HG02852 (cell line): ENCODE measurements around the gene FKBP10.
"Not testable (repeated sequence)": the region's sequence is repeated elsewhere in the genome, so short reads cannot be mapped to it uniquely, and the experiment has no call there.

Experiments used
- ATAC-seq: cut with Tn5 transposase; IDR thresholded peaks from one replicate; pipeline ENCODE4 v1.9.1; 2021; ENCODE audit warnings: mild to moderate bottlenecking, moderate library complexity; ENCODE audit not compliant: unreplicated experiment

The FKBP10 gene, protein sequence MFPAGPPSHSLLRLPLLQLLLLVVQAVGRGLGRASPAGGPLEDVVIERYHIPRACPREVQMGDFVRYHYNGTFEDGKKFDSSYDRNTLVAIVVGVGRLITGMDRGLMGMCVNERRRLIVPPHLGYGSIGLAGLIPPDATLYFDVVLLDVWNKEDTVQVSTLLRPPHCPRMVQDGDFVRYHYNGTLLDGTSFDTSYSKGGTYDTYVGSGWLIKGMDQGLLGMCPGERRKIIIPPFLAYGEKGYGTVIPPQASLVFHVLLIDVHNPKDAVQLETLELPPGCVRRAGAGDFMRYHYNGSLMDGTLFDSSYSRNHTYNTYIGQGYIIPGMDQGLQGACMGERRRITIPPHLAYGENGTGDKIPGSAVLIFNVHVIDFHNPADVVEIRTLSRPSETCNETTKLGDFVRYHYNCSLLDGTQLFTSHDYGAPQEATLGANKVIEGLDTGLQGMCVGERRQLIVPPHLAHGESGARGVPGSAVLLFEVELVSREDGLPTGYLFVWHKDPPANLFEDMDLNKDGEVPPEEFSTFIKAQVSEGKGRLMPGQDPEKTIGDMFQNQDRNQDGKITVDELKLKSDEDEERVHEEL

DNA sequence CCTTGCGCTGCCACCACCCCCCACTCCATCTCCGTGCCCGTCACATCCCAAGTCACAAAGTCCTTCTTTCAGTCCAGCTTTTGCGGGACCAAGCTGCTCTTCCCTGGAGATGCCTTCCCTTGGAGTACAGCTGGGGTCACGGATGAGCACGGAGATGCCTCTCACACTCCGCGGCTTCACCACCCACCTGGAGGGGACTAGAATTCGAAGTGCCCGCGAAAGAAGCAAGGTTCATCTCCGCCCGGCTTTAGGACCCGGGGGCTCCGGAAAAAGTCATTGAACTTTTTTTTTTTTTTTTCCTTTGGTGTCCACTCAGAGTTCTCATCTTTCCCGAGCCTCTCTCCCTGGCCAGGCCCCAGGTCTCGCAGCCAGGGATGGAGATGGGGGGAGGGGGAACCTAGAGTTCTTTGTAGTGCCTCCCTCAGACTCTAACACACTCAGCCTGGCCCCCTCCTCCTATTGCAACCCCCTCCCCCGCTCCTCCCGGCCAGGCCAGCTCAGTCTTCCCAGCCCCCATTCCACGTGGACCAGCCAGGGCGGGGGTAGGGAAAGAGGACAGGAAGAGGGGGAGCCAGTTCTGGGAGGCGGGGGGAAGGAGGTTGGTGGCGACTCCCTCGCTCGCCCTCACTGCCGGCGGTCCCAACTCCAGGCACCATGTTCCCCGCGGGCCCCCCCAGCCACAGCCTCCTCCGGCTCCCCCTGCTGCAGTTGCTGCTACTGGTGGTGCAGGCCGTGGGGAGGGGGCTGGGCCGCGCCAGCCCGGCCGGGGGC lies at the start of gene FKBP10:
Gene FKBP10 (plus strand): TSS at position 624 of the 771 bp plus-strand sequence. CDS start 31 bp downstream, at position 655.
- ATAC-seq, result no peak

DNA sequence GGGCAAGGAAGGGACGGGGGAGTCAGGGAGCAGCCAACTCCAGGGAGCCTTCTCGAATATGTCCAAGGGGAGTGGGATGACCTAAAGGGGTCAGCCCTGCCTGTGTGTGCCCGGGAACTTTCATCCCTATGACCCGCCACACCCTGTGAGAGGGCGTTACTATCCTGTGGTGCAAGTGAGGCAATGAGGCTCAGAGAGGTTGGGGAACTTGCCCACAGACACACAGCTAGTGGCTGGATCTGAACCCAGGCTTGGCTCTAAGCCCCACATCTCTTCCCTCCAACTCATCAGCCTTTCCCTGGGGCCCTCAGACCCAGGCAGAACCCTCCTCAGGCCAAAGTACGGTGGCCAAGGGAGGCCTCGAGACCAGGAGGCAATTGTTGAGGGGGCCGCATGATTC lies 49.5 kb upstream of the FKBP10 start:
- no peak for ATAC-seq

DNA sequence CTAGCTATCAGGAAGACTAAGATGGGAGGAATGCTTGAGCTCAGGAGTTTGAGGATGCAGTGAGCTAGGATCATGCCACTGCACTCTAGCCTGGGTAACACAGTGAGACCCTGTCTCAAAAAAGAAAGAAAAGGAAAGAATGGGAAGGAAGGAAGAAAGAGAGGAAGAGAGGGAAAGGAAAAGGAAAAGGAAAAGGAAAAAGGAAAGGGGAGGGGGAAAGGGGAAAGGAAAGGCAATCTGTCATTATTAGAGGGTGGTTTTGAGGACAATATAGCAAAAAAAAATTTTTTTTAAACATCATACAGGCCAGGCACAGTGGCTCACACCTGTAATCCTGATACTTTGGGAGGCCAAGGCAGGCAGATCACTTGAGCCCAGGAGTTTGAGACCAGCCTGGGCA lies 46.7 kb upstream of the FKBP10 start:
- no peak for ATAC-seq

DNA sequence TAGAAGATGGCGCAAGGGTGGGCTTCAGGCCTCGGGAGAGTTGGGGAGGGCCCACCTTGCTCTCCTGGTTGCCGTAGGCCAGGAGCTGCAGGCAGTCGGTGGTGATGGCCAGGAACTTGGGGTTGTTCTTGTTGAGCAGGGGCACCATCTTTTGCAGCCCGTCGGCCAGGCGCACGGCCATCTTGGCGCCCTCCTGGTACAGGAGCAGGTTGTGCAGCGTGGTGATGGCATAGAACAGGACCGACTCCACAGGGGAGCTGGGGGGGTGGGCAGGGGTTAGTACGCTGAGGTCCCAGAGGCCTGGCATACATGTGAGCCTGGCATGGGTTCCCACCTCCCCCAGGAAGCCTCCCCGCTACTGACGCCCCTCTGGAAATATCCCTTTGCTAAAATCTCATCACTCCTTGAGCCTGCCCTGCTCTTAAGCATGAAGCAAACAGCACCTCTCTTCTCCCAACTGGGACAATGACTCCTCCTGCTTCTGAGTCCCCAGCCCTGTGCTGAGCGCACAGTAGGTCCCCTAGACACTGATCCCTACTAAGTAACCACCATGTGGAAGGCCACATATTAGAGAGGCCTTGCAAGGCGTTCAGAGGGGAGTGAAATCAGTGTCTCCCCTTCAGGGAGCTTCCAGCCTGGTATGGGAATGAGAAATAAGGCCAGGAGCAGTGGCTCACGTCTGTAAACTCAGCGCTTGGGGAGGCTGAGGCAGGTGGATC lies 45.3 kb upstream of the FKBP10 start:
- ATAC-seq, result no peak

DNA sequence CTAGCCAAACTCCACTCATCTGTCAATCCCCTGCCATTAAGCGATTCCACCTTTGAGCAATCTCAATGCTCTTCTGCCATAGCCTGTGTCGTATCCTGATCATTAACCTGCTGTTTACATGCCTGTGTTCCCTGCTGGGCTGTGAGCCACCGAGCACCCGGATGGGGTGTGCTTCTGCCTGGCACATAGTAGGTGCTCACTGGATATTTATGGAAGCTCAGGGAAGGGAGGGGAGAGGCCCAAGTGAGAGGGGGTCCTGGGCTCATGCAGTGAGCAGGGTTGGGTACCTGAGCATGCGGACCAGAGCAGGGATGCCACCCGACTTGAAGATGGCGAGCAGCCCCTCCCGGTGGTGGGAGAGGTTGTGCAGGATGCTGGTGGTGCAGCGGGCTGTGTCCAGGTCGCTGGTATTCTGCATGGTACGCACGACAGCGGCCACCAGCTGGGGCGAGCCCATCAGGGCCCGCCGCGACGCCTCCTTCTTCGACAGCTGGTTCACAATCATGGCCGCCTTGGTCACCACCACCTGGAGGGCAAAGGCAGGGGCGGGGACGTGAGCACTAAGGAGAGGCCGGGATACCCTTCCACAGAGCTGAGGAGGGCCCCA lies 44.0 kb upstream of the FKBP10 start:
- ATAC-seq, result no peak

DNA sequence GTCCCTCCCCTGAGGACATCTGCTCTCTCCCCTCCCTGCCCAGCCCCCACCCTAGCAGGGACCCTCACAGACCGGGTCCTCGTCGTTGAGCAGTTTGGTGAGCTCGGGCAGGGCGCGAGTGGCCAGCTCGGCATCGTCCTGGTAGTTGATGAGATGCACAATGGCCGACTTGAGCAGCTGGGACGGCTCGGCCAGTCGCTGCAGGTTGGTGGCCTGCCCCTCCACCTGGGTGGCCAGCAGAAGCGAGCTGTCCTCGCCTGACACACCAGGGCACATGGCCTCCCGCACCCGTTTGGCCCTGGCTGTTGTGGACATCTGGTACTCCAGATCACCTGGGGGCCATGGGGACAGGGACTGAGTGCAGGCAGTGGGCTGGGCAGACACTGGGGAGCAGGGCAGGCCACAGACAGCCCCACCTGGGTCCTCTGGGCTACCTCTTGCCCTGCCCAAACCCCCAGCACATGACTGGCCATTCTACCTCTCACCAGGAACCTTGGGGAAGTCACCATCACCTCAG lies 43.4 kb upstream of the FKBP10 start:
- no peak for ATAC-seq

DNA sequence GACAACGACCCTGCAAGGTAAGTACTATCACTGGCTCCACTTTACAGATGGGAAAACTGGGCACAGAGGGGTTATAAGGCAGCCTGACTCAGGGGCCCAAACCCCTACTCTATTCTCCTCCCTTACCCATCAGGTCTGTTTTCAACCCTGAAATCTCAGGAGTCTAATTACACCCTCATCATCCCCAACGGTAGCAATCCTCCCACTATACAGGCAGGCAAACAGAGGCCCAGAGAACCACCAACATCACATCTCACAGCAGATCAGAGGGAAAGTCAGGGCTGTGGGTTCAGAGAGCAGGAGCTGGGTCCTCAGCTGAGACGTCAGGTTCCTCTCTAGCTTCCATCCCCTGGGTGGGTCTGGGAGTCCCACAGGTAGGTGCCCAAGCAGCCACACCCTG lies 42.8 kb upstream of the FKBP10 start:
- ATAC-seq, result no peak

DNA sequence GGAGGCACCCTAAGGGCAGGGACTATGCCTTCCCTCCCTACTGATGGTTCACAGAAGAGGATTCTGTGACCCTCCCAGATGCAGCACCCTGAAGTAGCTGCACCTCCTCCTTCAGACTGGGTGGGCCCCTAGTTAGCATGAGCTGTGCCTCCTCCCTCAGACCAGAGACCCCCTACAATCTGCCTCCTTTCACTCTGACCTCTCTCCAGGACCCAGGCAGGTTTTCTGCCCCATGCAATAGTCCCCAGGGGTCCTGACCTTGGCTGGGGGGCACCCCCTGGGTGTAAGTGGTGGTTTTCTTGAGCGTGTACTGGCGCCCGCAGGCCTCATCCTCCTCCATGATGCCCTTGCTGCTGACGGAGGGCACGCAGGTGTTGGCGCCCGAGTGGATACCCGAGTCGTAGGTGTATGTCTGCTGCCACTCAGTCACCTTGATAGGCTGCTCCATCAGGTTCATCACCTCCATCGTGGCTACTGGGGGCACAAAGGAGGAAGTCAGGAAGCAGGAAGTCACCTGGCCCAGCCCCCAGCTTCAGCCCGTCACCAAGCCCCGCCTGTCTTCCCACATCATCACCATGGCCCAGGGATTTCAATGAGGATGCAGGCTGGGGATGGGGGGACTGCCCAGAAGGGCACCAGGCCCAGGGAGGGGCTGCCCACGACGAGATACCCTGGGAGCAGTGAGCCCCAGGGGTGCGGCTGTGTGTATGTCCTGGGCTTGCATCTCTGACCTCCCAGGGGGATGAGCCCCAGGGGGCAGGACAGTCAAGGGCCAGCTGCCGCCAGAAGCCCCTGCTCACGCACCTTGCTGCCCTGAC lies 41.2 kb upstream of the FKBP10 start:
- ATAC-seq, result no peak

DNA sequence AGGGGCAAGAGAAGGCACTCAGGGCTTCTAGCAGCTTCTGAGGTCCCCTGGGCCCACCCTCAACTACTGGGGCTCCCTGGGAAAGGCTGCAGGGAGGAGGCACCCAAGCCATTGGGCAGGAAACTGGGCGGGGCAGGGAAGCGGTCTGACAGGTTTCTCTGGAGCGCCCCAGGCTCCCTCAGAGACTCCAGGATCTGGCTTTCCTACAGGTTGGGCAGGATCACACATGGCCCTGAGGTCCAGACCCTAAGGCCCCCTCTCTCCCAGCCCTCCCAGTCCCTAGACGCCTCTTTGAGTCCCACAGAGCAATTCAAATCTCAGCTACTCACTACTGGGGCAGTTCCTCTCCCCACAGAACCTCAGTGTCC lies 40.6 kb upstream of the FKBP10 start:
- ATAC-seq, result no peak

DNA sequence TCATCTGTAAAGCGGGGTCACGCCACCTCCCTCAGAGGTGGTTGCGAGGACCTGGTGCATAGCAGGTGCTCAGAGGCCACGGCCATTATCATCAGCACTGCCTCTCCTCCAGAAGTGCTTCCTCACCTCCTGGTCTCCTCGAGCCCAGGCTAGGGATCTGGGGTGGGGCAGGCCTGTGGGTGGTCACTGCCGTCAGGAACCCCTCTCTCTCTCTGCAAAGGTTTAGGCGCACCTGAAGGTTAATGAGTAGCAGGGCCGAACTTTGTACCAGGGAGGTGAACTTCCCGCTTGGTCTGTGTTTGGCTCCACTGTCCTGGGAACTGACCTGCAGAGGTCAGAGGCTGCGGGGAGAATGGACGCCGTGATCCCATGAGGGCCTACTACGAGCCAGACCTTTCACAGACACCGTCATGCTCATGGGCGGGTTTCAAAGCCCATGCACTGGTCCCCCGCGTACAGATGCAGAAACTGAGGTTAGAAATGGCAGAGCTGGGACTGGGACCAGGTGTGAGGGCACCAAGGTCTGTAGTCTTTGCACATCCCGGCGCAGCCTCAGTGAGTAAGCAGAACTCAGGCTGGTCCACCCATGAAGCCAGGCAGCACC lies 40.1 kb upstream of the FKBP10 start:
- ATAC-seq, result no peak

DNA sequence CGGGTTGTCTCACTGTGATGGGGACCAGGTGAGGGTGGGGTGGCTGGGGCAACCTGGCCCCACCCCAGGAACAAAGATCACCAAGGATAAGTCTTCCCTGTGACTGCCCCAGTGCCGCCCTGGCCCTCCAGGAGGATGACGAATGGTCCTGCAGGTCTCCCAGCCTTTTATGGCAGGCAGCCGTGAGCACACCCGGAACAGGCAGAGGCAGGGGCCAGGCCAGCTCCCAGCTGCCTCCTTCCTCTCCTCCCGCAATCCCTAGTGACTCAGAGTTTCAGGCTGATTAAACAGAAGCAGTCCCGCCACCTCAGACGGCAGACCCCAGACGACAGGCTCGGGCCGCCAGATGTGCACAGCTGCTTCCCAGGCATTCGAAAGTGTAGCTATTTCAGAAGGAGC lies 39.6 kb upstream of the FKBP10 start:
- ATAC-seq, result no peak

DNA sequence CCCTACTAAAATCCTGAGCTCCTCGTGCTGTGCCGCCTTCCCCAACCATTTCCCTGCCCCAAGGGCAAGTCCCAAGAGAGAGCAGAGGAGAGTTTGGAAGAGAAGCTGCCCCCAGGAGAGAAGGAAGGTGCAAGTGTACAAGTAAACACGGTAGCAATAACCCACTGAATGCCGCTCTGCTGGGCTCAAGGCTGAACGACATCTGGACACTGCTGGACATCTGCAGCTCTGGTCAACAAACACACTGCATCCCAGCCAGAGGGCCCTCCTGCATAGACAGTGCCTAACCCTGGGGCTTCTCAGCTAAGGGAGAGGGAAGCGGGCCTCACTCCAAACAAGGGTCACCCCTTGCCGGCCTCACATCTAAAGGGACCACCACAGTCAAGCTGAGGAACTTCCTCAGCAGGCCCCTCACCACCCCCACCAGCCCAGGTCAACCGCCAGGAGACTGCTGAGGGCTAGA lies 39.0 kb upstream of the FKBP10 start:
- ATAC-seq, result no peak

DNA sequence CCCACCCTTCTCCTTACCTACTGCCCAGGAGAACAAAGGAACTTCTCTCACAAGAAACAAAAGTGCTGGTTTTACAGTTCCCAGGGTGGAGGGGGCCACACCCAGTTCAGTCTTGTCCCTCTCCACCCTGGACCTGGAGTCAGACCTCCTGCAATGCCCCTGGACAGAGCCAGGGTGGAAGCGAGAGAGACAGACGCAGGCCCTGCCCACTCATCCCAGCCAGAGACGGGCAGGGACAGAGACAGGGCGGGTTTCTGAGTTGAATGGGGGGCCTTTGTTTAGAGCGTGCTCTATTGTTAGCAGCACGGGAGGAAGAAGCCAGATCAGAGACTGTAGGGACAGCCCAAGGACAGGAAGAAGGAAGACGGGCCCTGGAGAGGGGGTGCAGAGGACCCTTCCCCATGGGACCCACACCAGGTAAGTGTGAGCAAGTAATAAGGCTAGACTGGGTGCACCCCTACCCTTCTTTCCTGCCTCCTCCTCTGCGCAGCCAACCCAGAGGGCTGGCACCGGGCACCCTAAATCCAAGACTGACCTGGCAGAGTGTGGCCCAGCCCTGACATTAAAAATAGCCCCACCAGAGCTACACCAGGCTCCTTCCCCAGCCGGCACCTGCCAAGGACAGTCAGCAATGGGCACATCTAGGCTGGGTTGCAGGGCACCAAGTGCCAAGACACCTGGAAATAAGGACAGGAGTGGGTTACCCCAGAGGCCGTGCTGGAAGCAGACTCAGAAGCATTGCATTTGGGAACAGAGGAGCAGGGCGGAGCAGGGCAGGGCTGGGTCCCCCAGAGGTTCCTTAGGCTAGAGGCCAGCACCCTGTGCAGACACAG lies 37.2 kb upstream of the FKBP10 start:
- ATAC-seq, result no peak

DNA sequence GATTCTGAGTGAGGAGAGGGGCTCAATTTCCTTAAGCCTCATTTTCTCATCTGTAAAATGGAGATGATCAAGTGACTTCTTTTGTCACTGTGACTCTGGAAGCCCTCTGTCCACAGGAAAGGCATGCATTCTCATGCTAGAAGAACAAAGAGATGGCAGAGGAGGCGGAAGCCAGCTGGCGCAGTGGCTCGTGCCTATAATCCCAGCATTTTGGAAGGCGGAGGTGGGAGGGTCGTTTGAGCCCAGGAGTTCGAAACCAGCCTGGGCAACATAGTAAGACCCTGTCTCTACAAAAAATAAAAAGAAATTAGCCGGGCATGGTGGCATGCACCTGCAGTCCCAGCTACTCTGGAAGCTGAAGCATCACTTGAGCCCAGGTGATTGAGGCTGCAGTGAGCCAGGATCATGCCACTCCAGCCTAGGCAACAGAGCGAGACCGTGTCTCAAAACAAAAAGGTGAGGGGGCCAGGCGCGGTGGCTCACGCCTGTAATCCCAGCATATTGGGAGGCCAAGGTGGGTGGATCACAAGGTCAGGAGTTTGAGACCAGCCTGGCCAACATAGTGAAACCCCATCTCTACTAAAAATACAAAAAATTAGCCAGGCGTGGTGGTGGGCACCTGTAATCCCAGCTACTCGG lies 36.4 kb upstream of the FKBP10 start:
- not testable (repeated sequence) for ATAC-seq

DNA sequence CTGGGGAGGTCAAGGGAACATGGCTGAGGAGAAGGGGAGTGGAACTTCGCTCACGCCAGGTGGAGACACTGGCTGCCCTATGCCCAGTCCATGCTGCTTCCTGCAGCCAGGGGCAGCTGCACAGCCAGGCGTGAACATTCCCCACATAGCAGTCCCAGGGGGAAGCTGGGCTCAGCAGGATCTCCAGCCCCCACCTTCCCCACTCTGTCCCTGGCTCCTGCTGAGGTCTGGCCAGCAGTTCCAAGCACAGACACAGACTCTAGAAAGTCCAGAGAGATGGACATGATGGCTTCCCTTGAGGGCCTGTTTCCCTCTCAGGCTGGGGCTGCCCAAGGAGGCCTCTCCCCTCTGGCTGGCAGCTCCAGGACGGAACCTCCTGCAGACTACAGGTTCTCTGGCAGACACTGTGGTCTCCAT lies 35.6 kb upstream of the FKBP10 start:
- ATAC-seq, result no peak

DNA sequence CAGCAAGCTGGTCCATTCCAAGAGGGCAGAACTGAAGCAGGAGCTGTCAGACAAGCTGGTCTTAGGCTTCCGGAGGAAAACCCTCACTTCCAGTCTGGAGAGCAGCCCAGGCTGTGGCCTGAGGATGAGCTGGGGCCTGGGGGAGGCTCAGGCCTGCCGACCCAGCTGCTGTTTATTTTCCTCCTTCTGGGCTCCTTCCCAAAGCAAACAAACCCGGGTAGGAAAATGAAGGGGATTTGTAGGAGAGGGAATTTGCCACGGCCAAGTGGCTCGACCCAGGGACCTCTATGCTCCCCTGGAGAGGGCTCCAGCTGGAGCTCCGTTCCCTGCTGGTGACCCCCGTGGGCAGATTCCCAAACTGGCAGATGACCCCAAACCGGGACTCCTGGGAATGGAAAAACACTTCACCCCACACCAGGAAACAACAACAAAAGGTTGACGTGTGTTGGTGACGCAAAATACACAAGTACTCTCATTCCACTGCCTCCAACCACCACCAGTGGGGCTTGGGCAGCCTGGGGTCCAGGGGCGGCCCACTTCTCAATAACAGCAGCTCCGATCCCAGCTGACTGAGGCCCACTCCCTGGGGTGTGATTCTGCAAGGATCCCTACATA lies 35.1 kb upstream of the FKBP10 start:
- ATAC-seq, result no peak

DNA sequence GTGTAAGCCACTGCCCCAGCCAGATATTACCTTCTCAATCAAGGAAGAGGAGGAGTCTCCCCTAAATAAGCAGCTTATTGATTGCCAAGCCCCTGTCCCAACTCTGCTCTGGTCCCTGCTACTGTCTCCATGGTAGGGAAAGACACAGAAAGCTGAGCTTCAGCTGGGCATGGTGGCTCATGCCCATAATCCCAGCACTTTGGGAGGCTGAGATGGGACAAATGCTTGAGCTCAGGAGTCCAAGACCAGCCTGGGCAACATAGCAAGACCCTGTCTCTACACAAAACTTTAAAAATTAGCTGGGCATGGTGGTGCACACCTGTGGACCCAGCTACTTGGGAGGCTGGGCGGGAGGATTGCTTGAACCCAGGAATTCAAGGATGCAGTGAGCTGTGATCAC lies 32.9 kb upstream of the FKBP10 start:
- no peak for ATAC-seq
